A673 (cell line): ENCODE measurements around the gene PLK3. TPM values are rescaled to one million over a fixed set of nuclear protein-coding genes. Genes with fewer than 3 reads are reported as not detected.

Experiments
- BruUV-seq: library from RNA; stranded (reverse); fragments of 400-500 nt; replicated peaks from 2 replicates; lab custom pipeline; 2021; lab: Mats Ljungman, UMichigan
- CTCF ChIA-PET: fragments of 300-600 bp; sonication (Branson Sonifier 250); formaldehyde crosslinking; loops from one replicate; lab custom pipeline; 2022; ENCODE audit warnings: antibody characterized with exemption; lab: Charles Lee
- POLR2A ChIA-PET: fragments of 300-600 bp; sonication (Branson Sonifier 250); formaldehyde crosslinking; loops from one replicate; lab custom pipeline; 2022; ENCODE audit warnings: antibody characterized with exemption; ENCODE audit not compliant: low non-redundant PET; lab: Charles Lee
- DNase-seq: peaks from one replicate; pipeline ENCODE4 v3.0.0-alpha.2; 2015; ENCODE audit warnings: low spot score
- H3K27ac ChIP-seq: fragments of 200-600 bp; sonication (generic); 2 replicates; pipeline ENCODE4 v1.5.1; 2016; ENCODE audit warnings: mixed run types, low read depth, mild to moderate bottlenecking, mixed read lengths, antibody characterized with exemption, low read length; ENCODE audit not compliant: poor library complexity, severe bottlenecking
- H3K27me3 ChIP-seq: fragments of 200-600 bp; sonication (generic); replicated peaks from 2 replicates; pipeline ENCODE4 v1.6.1; 2017; ENCODE audit warnings: mixed run types, low read depth, mild to moderate bottlenecking, mixed read lengths, antibody characterized with exemption, low read length; ENCODE audit not compliant: insufficient read depth, poor library complexity
- H3K36me3 ChIP-seq: fragments of 200-600 bp; sonication (generic); 2 replicates; pipeline ENCODE4 v1.6.1; 2016; ENCODE audit warnings: mixed run types, mild to moderate bottlenecking, mixed read lengths, antibody characterized with exemption, low read length; ENCODE audit not compliant: insufficient read depth, poor library complexity, severe bottlenecking
- H3K4me1 ChIP-seq: fragments of 200-600 bp; sonication (generic); 2 replicates; pipeline ENCODE4 v1.6.1; 2017; ENCODE audit warnings: mixed run types, mild to moderate bottlenecking, mixed read lengths, antibody characterized with exemption, low read length; ENCODE audit not compliant: insufficient read depth, poor library complexity, severe bottlenecking
- H3K4me3 ChIP-seq: fragments of 200-600 bp; sonication (generic); 2 replicates; pipeline ENCODE4 v1.5.1; 2016; ENCODE audit warnings: low read depth, mixed run types, mild to moderate bottlenecking, mixed read lengths, low read length; ENCODE audit not compliant: poor library complexity, severe bottlenecking
- H3K9me3 ChIP-seq: fragments of 200-600 bp; sonication (generic); 2 replicates; pipeline ENCODE4 v1.6.1; 2016; ENCODE audit warnings: mixed run types, low read depth, mild to moderate bottlenecking, mixed read lengths, antibody characterized with exemption, low read length; ENCODE audit not compliant: poor library complexity, severe bottlenecking
- EZH2 ChIP-seq: fragments of 200-600 bp; sonication (generic); IDR thresholded peaks from 2 replicates; pipeline ENCODE4 v1.6.1; 2017; ENCODE audit warnings: borderline replicate concordance, low read depth, mild to moderate bottlenecking, mixed read lengths, antibody characterized with exemption, low read length; ENCODE audit not compliant: poor library complexity, severe bottlenecking
- intact Hi-C: fragments of 100-400 bp; cut with micrococcal nuclease; formaldehyde crosslinking; loops from one replicate; pipeline ENCODE4 v1.10.0; 2022; ENCODE audit not compliant: unreplicated experiment
- total RNA-seq: library from RNA; stranded (reverse); gene quantifications from 2 replicates; pipeline ENCODE4 v1.2.3, GENCODE V29; 2021
- TF ChIP-seq, protein P1 (sequence below): fragments of 300-800, 200-600 bp; sonication (generic); conservative IDR thresholded peaks from 2 replicates; pipeline ENCODE4 v1.5.1; 2017; ENCODE audit warnings: low read depth, mild to moderate bottlenecking, antibody characterized with exemption, low read length, moderate library complexity, mixed read lengths

The PLK3 gene
- total RNA-seq, 1 experiment from 2014 or later = 15.6 TPM

DNA sequence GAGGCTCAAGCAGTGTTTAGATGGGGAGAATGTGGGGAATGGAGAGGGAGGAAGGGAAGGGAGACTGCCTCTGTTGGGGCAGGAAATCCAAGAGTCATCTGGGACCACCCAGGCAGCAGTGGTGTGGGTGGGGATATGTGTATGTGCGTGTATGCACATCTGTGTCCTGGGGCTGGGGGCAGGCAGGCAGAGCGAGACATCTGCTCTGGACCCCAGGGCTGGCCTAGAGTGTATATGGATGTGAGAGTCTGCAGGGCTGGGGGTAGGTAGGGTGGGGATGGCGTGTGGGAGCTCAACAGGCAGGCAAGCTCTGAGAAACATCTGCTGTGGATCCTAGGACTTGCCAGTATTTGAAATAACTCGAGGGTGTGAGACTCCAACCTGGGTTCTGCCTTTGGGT lies 39.4 kb downstream of the PLK3 start:
- ChIA-PET POLR2A (no interaction called here), CTCF (no interaction called here)
- Histone ChIP-seq H3K4me1 (no peaks in the 10 kb centered on the region), H3K36me3 (no peaks in the 10 kb centered on the region), H3K27ac (no peak overlapping the region), H3K27me3 (no peaks in the 10 kb centered on the region), H3K9me3 (no peaks in the 10 kb centered on the region), H3K4me3 (no peak overlapping the region)
- intact Hi-C loops = loop anchor here (5.0 to 10.0 kb wide), 2 partner anchors 145 to 463 kb away; partner anchors contain the start of gene EIF2B3
- TF ChIP-seq, protein P1, sequence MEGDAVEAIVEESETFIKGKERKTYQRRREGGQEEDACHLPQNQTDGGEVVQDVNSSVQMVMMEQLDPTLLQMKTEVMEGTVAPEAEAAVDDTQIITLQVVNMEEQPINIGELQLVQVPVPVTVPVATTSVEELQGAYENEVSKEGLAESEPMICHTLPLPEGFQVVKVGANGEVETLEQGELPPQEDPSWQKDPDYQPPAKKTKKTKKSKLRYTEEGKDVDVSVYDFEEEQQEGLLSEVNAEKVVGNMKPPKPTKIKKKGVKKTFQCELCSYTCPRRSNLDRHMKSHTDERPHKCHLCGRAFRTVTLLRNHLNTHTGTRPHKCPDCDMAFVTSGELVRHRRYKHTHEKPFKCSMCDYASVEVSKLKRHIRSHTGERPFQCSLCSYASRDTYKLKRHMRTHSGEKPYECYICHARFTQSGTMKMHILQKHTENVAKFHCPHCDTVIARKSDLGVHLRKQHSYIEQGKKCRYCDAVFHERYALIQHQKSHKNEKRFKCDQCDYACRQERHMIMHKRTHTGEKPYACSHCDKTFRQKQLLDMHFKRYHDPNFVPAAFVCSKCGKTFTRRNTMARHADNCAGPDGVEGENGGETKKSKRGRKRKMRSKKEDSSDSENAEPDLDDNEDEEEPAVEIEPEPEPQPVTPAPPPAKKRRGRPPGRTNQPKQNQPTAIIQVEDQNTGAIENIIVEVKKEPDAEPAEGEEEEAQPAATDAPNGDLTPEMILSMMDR = no peak
- TF ChIP-seq EZH2 = no peak
- BruUV-seq = no TSS peak
- DNase-seq = no peak

DNA sequence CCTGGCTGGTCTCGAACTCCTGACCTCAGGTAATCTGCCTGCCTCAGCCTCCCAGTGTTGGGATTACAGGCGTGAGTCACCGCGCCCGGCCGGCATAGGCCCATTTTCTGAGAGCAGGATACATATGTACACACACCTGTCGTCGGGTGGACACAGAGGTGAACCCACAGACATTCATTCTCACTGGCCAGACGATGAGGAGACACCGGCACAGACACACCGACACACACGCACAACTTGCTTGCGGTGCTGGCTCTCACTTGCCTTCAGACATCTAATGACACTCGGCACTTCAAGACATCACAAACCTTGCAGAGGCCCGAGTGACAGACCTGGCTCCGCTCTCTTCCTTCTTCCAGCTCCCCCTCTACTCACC lies 42.3 kb downstream of the PLK3 start:
- no peaks in the 10 kb centered on the region for H3K4me1 ChIP-seq
- H3K27me3 ChIP-seq = no peaks in the 10 kb centered on the region
- H3K27ac ChIP-seq = peak overlapping the region; percentile 49
- no peaks in the 10 kb centered on the region for H3K36me3 ChIP-seq
- no TSS peak for BruUV-seq
- ChIA-PET CTCF (no interaction called here), POLR2A (interaction anchor here (1.0 to 1.4 kb wide), 2 partner anchors 17 to 23 kb away, joined by 3 read pairs; no protein-coding TSS in a partner anchor)
- H3K9me3 ChIP-seq = no peaks in the 10 kb centered on the region
- intact Hi-C loops = loop anchor here (2.0 kb wide), 1 partner anchor 168 kb away; the partner anchor contains the start of gene HECTD3
- H3K4me3 ChIP-seq = peak overlapping the region; percentile 58
- DNase-seq = no peak
- TF ChIP-seq, protein P1 = no peak
- TF ChIP-seq EZH2 = no peak

DNA sequence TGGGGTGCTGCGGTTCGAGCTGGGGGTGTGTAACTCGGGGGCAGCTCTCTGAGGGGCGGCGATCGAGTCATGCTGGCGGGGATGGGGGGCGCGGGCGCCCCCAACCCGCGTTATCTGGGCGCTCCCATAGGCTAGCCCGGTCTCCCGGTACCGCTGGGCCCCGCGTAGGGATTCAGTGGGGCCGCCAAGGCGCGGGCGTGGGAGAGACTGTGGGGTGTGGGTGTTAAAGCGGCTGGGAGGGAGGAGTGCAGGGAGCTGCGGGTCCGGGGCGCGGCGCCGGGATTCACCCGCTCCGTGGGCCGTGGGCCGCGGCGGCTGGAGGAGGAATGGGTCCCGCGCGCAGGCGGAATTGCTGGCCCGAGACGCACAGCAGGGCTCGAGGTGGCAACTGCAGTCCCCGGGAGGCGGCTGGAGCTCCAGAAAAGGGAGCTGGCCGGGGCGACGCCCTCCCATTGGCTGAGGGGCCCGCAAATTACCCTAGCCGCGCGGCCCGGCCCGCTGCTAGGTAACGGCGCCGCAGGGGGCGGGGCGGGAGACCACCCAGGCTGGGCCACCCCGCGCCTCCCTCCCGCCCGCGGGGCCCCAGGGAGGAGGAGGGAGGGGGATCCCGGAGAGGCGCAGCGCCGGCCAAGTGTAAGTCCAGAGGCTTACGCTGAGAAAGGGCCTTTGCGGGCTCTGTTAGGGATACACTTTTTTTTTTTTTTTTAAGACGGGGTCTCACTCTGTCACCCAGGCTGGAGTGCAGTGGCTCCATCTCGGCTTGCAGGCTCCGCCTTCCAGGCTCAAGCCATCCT lies 42.9 kb downstream of the PLK3 start, which contains the start of gene PTCH2:
Gene PTCH2, minus strand, starts transcription at position 392 of the 794 bp plus-strand sequence. Its CDS starts 321 bp downstream, at position 71.
- DNase-seq = peak; percentile 90
- H3K4me1 ChIP-seq = no peaks in the 10 kb centered on the region
- intact Hi-C loops = loop anchor here (2.0 kb wide), 1 partner anchor 168 kb away; the partner anchor contains the start of gene HECTD3
- H3K4me3 ChIP-seq = peak within 1 kb of the TSS; percentile 58
- POLR2A ChIA-PET = interaction anchor here (1.0 to 1.4 kb wide), 2 partner anchors 18 to 24 kb away, joined by 3 read pairs; no protein-coding TSS in a partner anchor
- TF ChIP-seq, protein P1 = no peak
- no peak for TF ChIP-seq EZH2
- H3K27me3 ChIP-seq = no peaks in the 10 kb centered on the region
- no peaks in the 10 kb centered on the region for H3K36me3 ChIP-seq
- H3K27ac ChIP-seq = peak within 1 kb of the TSS; percentile 49
- no TSS peak for BruUV-seq
- no peaks in the 10 kb centered on the region for H3K9me3 ChIP-seq
- CTCF ChIA-PET = no interaction called here
